Measurements from ENCODE around the gene CBARP. TPM values are rescaled to one million over a fixed set of nuclear protein-coding genes. Genes with fewer than 3 reads are reported as not detected.
A peak's percentile ranks its signal among the peaks of the same experiment; 100 is the strongest.

Gene CBARP
- total and polyA plus RNA-seq, 2 of the 13 experiments (the other 11 are each of a cell fraction or from before 2014, with no cell fraction given), result 1.2 to 1.4 TPM

GRCh38 chr19:1284293-1284978, 46.6 kb upstream of the CBARP start (continued):
- TF ChIP-seq CREB3 (CRISPR knock-in tag; IDR thresholded peaks at IDR 0.05) (no peak), ZNF639 (CRISPR knock-in tag; conservative IDR thresholded peaks at IDR 0.05) (no peak), PCBP1 (IDR thresholded peaks at IDR 0.05; ENCODE audit: borderline replicate concordance, low read depth, low read length) (no peak), EZH2 (conservative IDR thresholded peaks at IDR 0.05; ENCODE audit: low read depth, low read length) (no peak), NKX3-1 (CRISPR knock-in tag; IDR thresholded peaks at IDR 0.05) (no peak), ZNF317 (CRISPR knock-in tag; IDR thresholded peaks at IDR 0.05) (no peak), ZBTB1 (CRISPR knock-in tag; IDR thresholded peaks at IDR 0.05; ENCODE audit: borderline replicate concordance) (no peak), MAFK (conservative IDR thresholded peaks at IDR 0.05 in 1 of 2, IDR thresholded peaks at IDR 0.05 in 1 of 2; ENCODE audit: low read length in 2 of 2) (no peak), SPEN (CRISPR knock-in tag; IDR thresholded peaks at IDR 0.05; ENCODE audit: low read depth) (no peak), ZNF737 (CRISPR knock-in tag; IDR thresholded peaks at IDR 0.05; ENCODE audit: borderline replicate concordance) (no peak), RERE (CRISPR knock-in tag; IDR thresholded peaks at IDR 0.05; ENCODE audit: low read depth) (no peak), HDAC2 (CRISPR knock-in tag; IDR thresholded peaks at IDR 0.05) (peak; percentile 63; the same call in 1 of the 2 replicates), SAP130 (CRISPR knock-in tag; IDR thresholded peaks at IDR 0.05; ENCODE audit: low read depth) (peak; percentile 63), ZNF274 (CRISPR knock-in tag; IDR thresholded peaks at IDR 0.05) (no peak), STAT6 (CRISPR knock-in tag; IDR thresholded peaks at IDR 0.05; ENCODE audit: borderline replicate concordance) (no peak), ZNF746 (CRISPR knock-in tag; IDR thresholded peaks at IDR 0.05) (no peak), HNF1B (CRISPR knock-in tag; IDR thresholded peaks at IDR 0.05) (no peak; the same call in none of the 2 replicates), TCF7 (IDR thresholded peaks at IDR 0.05; ENCODE audit: low read depth) (no peak)
